Hippocampal formation (tissue), 2 donors: ENCODE results near the gene CEP83.
"Not testable (repeated sequence)": the region's sequence is repeated elsewhere in the genome, so short reads cannot be mapped to it uniquely, and the experiment has no call there.

ENCODE experiments used
- DNase-seq, 2 donors: peaks; one replicate each; lab custom pipeline; 2025; lab: John Stamatoyannopoulos, UW

CEP83 gene

DNA sequence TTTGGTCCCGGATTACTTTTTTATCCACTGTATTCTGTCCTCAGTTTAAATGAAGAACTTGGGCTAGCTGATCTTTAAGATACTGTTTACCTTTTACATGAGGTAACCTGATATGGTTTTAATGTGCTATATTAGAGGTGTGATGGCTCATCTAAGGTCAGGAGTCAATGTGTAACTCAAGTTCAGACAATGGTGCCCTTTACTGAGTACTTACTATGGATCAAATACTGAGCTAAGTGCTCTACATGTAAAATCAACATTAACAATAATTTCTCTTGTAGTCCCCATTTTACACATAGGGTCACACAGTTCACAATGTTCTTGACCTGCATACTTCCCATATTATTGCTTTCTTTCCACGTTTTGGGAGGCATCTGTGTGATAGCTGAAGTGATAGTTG lies 79.2 kb downstream of the CEP83 start:
- DNase-seq: no peak

DNA sequence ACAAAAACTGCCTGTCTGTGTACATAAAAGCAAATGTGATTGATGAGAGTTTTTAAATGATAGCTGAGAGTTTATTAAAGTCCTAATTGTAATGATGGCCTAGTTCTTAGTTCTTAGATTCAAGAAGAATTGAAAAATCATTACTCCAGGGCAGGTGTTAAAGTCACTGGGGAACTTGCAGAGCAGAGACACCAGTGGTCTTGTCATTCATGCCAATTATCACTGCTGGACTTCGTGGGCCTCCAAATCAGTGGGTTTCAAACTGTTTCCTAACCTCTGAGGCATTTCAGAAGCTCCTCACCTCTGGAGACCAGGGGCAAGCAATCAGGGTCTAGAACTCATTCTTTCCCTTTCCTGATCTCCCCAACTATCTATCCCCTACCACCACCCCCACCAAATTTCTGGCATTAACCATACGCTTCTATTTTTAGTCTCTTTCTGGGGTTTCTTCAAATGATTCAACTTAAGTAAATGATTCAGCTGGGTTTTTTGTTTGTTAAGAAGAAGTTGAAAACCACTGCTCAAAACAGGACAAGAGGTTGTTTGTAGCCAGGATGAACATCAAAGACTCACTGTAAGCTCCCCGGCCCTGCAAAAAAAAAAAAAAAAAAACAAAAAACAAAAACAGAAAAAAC lies 80.1 kb downstream of the CEP83 start:
- DNase-seq: no peak

DNA sequence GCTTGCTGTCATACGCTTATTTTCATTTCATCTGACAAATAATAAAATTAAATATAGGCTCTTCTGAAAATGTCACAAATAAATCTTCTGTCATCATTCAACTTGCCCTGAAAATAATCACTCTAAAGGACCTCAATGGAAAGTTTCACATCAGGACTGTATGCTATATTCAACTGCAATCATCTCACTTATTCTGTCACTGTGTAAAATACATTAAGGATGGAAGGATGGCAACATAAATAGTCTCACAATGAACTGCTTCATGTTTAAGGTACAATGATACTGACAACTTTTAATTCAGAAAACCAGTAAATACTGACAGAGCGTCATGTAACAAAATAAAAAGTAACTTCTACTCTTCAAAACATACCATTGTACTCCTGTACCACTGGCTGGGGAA lies 82.1 kb downstream of the CEP83 start:
- DNase-seq: no peak

DNA sequence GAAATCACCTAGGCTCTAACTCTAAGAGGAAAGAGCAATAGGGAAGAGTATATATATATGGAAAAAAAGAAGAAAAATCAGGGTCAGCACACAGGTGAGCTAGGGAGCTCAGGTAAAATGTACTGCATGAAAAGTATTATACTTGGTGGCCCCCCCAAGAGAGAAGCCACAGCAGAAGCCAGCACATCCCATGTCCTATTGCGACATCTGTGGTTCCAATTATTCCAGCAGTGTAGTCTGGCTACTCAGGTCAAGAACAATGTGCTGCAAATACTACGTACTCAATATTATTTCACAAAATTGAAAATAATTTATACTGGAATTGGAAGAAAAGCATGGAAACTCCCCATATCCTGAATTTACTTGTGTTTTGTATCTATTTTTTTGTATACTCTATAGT lies 85.5 kb downstream of the CEP83 start:
- no peak for DNase-seq

DNA sequence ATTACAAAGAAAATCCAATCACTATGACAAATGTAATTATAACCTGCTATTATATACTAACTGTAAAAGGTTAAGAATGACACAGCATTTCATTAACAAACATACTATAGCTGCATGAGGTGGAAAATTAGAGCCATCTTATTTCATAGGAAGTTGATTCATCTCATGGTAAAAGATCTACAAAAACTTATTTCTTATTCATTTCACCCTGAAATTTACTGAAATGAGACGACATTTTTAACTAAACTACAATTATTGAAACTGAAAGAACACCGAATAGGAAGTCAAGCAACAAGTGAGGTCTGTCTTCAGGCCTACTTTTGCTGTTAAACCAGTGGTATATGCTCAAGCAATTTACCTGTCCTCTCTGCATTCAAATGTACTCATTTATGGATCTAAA lies 87.2 kb downstream of the CEP83 start:
- no peak for DNase-seq

DNA sequence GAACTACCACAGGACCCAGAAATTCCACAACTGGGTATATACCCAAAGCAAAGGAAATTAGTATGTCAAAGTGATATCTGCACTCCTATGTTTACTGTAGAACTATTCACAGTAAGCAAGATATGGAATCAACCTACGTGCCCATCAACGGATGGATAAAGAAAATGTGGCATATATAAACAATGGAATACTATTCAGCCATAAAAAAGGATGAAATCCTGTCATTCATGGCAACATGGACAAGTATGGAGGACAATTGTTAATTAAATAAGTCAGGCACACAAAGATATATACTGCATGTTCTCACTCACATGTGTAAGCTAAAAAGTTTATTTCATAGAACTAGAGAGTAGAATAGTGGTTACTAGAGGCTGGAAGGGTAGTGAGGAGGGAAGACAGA lies 97.0 kb downstream of the CEP83 start:
- DNase-seq: no peak

DNA sequence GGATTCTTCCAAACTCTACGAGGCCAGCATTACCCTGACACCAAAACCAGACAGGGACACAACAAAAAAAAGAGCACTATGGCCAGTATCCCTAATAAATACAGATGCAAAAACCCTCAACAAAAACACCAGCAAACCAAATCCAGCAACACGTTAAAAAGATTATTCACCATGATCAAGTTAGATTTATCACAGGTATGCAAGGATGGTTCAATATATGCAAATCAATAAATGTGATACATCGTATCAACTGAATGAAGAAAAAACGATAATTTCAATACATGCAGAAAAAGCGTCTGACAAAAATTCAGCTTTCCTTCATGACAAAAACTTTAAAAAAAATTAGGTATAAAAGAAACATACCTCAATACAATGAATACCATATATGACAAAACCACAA lies 99.9 kb downstream of the CEP83 start:
- DNase-seq: no peak

DNA sequence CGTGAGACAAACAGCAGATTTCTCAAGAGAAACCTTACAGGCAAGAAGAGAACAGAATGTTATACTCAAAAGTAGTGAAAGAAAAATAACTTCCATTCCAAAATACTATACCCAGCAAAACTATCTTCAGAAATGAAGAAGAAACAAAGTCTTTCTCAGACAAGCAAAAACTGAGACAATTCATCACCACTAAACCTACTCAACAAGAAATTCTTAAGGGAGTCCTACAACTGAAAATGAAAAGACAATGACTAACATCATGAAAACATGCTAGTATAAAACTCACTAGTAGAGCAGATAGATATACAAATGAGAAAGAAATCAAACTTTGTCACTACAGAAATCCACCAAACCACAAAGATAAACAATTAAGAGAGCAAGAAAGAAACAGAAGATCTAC lies 106.5 kb downstream of the CEP83 start:
- DNase-seq: no peak

DNA sequence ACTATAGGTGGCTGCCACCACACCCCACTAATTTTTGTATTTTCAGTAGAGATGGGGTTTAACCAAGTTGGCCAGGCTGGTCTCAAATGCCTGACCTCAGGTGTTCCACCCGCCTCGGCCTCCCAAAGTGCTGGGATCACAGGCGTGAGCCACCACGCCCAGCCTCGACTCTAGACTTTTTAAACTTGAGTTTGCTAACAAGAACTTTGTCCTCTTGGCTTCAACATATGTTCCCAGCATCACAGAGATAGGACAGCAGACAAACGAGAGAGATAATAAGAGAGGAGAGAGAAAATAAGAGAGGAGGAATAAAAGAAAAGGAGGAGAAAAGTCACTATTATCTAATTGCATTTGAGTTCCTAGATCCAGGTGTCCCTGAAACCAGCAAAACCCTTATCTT lies 119.1 kb downstream of the CEP83 start:
- no peak for DNase-seq

DNA sequence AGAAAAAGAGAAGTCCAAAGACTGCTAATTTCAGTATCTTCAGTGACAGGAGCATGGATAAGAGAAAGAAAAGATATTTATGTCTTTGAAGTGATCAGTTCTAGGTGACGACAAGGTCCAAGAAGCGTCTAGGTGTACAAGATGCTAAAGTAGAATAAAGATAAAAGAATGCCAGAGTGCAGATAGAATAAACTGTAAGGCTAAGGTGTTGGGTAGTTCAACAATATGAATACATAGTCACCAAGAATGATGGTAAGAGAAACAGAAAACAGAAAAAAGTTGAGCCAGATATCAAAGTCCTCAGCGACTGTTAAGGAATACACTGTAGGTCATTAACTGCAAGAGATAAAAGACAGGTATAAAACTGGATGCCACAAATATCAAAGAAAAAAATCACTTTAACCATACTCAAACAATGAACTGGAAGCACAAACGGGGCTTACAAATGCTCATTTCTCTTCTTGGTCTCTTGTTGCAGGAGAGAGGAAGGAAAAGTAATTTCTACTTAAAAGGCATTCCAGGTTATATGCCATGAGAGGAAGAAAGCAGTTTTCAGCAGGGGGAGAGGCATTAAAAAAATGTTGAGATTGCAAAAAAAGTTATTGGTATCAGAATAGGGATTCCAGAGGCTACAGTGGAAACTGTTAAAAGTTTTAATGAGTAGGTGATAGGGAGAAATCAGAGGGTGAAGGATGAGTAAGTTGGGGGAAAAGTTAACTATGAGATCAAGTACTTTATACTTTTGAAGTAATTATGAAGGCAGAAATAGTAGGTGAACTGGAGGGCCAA lies 121.5 kb downstream of the CEP83 start:
- DNase-seq: no peak

DNA sequence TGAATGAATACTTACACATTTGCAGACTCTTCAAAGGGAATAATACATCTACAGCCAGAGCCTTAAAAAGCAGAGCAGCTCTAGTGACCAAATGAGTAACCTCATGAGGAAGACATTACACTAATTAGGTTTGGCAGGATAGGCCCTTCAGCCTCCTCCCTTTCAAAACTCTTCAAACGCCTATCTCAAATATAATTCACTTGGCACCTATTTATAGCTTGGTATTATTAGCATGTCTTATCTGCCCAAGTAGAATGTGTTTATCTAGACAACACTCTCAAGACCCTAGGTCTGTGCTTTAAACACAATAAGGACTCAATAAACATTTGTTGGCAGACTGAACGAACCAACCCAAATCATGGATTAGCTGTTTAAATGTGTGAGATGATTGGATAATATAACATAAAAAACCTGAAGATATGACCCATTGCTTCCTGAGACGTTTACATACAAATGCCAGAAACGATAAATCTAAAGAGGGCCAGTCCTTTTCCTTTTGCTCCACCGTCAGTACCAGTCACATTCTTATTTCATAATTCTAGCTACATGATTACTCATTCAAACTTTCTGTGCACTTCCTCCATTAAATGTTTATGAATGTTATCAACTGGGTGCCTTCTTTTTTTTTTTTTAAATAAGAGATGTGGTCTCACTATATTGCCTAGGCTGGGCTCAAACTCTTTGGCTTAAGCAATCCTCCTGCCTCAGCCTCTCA lies 123.3 kb downstream of the CEP83 start:
- DNase-seq: no peak

DNA sequence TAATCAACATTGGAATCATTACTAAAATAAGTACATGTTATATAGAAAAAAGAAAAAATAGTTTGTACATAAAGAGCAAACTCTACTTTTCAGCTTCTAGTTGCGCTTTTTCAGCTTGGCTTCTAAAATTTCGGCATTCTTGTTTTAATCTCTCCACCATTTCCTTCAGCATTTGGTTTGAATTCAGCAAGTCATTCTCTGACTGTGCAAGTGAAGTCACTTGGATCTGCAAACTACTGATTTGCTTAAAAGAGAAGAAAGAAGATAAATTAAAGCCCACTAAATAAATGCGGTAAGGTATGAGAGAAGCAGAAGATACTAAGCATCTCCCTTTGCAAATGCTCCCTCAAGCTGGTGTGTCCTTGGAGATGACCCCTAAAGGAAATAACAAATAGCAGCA lies 126.3 kb downstream of the CEP83 start:
- DNase-seq: no peak

DNA sequence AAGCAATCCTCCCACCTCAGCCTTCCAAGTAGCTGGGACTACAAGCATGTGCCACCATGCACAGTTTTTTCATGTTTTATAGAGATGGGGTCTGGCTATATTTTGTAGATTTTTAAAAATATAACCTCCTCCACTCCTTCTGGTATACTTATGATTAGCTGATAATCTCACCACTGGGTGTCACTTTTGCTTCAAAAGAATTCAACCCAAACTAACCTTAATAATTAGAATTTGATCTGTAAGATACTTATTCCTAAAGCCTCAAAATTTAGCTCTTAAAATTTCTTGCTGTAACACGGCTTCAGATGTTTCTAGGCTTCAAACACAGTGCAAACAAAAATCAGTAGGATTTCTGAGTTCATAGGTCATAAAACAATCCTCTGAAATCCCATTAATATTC lies 130.3 kb downstream of the CEP83 start:
- no peak for DNase-seq

DNA sequence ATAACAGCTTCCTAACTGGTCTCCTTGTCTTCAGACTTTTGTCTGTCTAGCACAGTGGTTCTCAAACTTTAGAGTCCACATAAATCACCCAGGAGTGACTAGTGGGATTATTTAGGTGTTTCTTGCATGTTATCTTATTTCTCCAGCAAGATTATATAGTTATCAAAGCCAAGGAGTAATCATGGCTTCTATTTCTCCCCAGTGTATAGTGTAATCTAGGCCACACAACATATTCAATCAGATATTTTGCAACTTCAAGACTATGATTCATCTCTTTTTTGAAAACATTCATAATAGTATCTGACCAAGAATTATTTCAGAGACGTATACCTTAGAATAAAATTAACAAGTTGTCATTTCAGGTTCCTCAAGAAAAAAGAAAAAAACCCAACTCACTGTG lies 131.9 kb downstream of the CEP83 start:
- DNase-seq: no peak

DNA sequence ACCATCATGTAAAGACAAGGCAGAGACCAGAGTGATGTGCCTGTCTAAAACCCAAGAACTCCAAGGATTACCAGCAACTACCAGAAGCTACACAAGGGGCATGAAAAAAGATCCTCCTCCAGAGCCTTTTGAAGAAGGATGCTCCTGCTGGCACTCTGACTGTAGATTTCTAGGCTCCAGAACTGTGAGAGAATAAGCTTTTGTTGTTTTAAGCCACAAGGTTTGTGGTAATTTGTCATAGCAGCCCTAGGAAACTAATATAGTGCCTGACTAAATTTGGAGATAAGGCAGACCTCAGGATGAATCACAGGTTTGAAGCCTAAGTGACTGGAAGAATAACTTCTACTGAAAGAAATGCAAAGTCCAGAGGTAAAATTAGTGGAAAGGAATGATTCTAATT lies 132.9 kb downstream of the CEP83 start:
- no peak for DNase-seq

DNA sequence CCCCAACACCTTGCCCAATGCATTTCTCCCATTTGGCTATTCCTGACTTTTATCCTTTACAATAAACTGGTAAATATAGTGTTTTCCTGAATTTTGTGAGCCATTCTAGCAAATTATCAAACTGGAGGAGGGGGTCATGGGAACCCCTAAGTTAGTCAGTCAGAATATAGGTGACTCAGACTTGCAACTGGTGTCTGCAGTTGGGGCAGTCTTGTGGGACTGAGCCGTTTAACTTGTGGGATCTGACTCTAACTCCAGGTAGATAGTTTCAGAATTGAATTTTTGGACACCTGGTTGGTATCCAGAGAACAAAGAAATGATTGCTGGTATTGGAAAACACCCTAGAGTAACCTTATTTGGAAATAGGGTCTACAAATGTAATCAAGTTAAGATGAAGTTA lies 133.4 kb downstream of the CEP83 start:
- no peak for DNase-seq

DNA sequence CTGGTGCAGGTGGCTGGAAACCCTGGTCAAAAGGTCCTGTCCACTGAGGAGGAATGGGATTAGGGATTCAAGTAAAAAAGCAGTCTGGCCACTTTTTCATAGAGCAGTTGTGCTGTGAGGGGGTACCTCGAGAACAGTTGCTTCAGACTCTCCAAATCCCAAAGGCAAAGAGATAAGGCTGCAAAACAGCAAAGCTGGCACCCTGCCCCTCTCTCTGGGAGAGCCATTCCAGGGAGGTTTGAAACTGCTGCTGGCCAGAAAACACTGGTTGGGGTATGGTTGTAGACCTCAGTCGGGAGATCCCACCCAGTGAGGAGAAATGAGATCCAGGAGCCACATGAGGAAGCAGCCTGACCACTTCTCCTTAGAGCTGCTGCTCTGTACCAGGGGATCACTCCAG lies 137.3 kb downstream of the CEP83 start:
- DNase-seq: no peak

DNA sequence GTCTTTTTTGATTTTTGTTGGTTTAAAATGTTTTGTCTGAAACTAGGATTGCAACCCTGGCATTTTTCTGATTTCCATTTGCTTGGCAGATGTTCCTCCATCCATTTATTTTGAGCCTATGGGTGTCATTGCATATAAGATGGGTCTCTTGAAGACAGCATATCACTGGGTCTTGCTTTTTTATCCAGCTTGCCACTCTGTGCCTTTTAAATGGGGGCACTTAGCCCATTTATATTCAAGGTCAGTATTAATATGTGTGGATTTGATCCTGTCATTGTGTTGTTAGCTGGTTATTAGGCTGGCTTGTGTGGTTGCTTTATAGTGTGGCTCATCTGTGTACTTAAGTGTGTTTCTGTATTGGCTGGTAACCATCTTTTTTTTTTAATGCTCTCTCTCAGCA lies 139.6 kb downstream of the CEP83 start:
- DNase-seq: no peak

DNA sequence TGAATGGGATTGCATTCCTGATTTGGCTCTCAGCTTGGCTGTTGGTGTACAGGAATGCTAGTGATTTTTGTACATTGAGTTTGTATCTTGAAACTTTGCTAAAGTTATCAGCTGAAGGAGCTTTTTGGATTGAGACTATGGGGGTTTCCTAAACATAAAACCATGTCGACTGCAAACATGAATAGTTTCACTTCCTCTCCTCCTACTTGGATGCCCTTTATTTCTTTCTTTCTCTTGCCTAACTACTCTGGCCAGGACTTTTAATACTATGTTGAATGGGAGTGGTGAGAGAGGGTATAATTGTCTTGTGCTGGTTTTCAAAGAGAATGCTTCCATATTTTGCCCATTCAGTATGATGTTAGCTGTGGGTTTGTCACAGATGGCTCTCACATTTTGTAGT lies 141.5 kb downstream of the CEP83 start:
- no peak for DNase-seq

DNA sequence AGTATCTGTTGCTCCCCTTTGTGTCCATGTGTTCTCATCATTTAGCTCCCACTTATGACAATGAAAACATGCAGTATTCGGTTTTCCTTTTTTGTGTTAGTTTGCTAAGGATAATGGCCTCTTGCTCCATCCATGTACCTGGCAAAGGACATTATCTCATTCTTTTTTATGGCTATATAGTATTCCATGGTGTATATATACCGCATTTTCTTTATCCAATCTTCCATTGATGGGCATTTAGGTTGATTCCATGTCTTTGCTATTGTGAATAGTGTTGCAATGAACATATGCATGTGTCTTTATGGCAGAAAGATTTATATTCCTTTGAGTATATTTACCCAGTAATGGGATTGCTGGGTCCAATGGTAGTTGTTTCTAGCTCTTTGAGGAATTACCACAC lies 143.1 kb downstream of the CEP83 start:
- not testable (repeated sequence) for DNase-seq

DNA sequence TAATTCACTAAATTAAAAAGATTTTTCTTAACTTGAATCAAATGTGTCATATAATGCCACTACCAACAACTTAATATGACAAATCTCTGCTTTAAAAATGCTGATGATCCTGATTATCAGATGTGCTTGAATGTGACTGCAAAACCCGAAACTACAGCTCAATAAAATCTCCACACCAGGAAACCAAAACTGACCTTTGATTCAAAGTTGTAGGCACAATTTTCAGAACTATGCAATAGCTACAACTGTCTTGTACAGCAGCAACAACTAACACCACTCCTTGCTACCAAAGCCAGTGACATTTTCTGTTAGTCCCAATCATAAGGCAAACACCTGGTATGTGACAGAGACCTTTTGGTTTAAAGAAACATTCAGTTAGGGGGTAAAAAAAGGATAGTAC lies 147.3 kb downstream of the CEP83 start:
- DNase-seq: no peak

DNA sequence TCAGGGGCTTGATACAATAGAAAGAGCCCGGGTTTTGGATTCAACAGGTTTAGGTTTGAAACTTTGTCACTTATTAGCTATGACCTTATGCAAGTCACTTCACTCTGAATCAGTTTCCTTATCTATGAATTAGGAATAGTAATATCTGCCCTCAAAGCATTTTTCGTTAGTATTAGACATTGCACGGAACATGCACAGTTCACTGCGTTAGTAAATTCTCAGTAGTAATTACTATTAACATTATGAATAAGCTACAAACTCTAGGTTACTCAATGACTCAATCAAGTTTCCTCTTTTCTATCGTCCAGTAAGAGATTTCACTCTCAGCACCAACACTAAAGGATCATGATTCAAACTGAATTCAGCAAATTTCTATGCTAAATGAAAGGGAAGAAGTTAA lies 150.3 kb downstream of the CEP83 start:
- no peak for DNase-seq

DNA sequence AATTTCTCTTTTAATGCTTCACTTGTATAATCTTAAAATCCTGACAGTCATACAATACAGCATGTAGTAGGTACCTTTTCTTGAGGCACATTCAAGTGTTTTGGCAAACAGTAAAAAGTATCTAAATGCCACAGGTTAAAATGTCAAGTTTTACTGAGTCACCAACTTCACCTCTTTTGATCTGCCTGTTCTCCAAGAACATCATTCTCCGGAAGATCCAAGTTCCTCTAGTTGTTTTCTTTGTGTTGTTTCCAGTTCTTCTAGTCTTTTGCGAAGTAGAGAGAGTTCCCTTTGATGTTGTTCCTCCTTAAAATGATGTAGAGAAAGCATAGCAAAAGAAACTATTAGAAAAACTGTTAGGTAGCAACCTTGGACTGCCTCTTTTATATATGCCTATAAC lies 151.1 kb downstream of the CEP83 start:
- no peak for DNase-seq
